Endodermal cell (in vitro differentiated cells): ENCODE results near the gene ATXN1. TPM values are rescaled to one million over a fixed set of nuclear protein-coding genes. Genes with fewer than 3 reads are reported as not detected.

Experiments used
- DNase-seq: peaks from one replicate; pipeline ENCODE4 v3.0.0-alpha.2; 2017
- H3K27ac ChIP-seq: 2 replicates; pipeline ENCODE4 v1.5.1; 2013; ENCODE audit warnings: mild to moderate bottlenecking, low read depth, low read length, moderate library complexity
- H3K27me3 ChIP-seq: 2 replicates; pipeline ENCODE4 v1.6.1; 2013; ENCODE audit warnings: mild to moderate bottlenecking, low read length, moderate library complexity; ENCODE audit not compliant: insufficient read depth, control insufficient read depth, poor library complexity, severe bottlenecking
- H3K36me3 ChIP-seq: 2 replicates; pipeline ENCODE4 v1.7.0; 2013; ENCODE audit warnings: mild to moderate bottlenecking, low read length, moderate library complexity; ENCODE audit not compliant: control insufficient read depth, insufficient read depth
- H3K4me1 ChIP-seq: one replicate; pipeline ENCODE4 v1.7.0; 2013; ENCODE audit warnings: low read length; ENCODE audit not compliant: control insufficient read depth, insufficient read depth
- H3K4me3 ChIP-seq: 2 replicates; pipeline ENCODE4 v1.5.1; 2013; ENCODE audit warnings: mild to moderate bottlenecking, low read length, moderate library complexity
- H3K9ac ChIP-seq: 2 replicates; pipeline ENCODE4 v1.6.1; 2013; ENCODE audit warnings: mild to moderate bottlenecking, low read length, moderate library complexity; ENCODE audit not compliant: poor library complexity, severe bottlenecking; ENCODE audit errors: extremely low read depth
- H3K9me3 ChIP-seq: 2 replicates; pipeline ENCODE4 v1.6.1; 2013; ENCODE audit warnings: mild to moderate bottlenecking, low read length, moderate library complexity; ENCODE audit not compliant: control insufficient read depth
- H3K27ac Mint-ChIP-seq: 2 replicates; pipeline ENCODE4 v1.8.0; 2020; ENCODE audit warnings: mixed read lengths
- H3K27me3 Mint-ChIP-seq: 2 replicates; pipeline ENCODE4 v1.8.0; 2021; ENCODE audit warnings: mild to moderate bottlenecking, mixed read lengths; ENCODE audit not compliant: insufficient read depth
- H3K36me3 Mint-ChIP-seq: 2 replicates; pipeline ENCODE4 v1.8.0; 2020; ENCODE audit warnings: low read depth, mixed read lengths
- H3K4me1 Mint-ChIP-seq: 2 replicates; pipeline ENCODE4 v1.8.0; 2020; ENCODE audit warnings: mixed read lengths
- H3K4me3 Mint-ChIP-seq: 2 replicates; pipeline ENCODE4 v1.8.0; 2020; ENCODE audit warnings: mild to moderate bottlenecking, moderate library complexity, mixed read lengths
- H3K9me3 Mint-ChIP-seq: 2 replicates; pipeline ENCODE4 v1.8.0; 2020; ENCODE audit warnings: mild to moderate bottlenecking, mixed read lengths
- CTCF ChIP-seq: fragments of 200-600 bp; sonication (generic); conservative IDR thresholded peaks from 2 replicates; pipeline ENCODE4 v1.5.0; 2021; ENCODE audit warnings: antibody characterized with exemption, mild to moderate bottlenecking
- WGBS, 2 experiments: methylation state at CpG; one replicate each; pipeline versions ENCODE4 v1.1.5 to v1.1.7; 2013; ENCODE audit warnings: missing lambda C conversion rate in 2 of 2, mixed read lengths in 1 of 2; ENCODE audit not compliant: insufficient coverage in 1 of 2, insufficient read length in 1 of 2; 5-methylcytosine and 5-hydroxymethylcytosine counted together
- total RNA-seq, 2 donors: library from RNA; stranded (reverse); fragmentation: NEBNext Ultra II Directional in 1 of 2; extraction: Animal tissue kit (Norgen Biotek cat#: 25700) in 1 of 2; gene quantifications; 2 replicates in 1 of 2; 3 replicates in 1 of 2; pipeline ENCODE4 v1.2.1, GENCODE V29; 2021

The ATXN1 gene
- total RNA-seq, 2 donors from 2014 or later: 10.4 to 15.9 TPM

- Mint-ChIP-seq H3K27me3 (no peaks in the 10 kb centered on the region), H3K4me1 (peaks cover 10% of the 10 kb centered on the region), H3K4me3 (no peak overlapping the region), H3K9me3 (no peaks in the 10 kb centered on the region), H3K36me3 (peaks cover 2% of the 10 kb centered on the region), H3K27ac (peak overlapping the region; percentile 3)
- WGBS, 2 experiments: 100% methylated on average over 2 of the region's 3 CpGs; no CpG with 5 or more reads in 1 of the 2 experiments
- Histone ChIP-seq H3K27ac (no peak overlapping the region), H3K27me3 (no peaks in the 10 kb centered on the region), H3K4me3 (no peak overlapping the region), H3K36me3 (no peaks in the 10 kb centered on the region), H3K9ac (no peak overlapping the region), H3K4me1 (no peaks in the 10 kb centered on the region), H3K9me3 (no peaks in the 10 kb centered on the region)
- no peak for DNase-seq
- no peak for TF ChIP-seq CTCF
Measured at GRCh38 chr6:16687045-16687444, 74.2 kb downstream of the ATXN1 start.

- Histone ChIP-seq H3K9me3 (no peaks in the 10 kb centered on the region), H3K36me3 (no peaks in the 10 kb centered on the region), H3K27ac (no peak overlapping the region), H3K4me3 (no peak overlapping the region), H3K27me3 (no peaks in the 10 kb centered on the region), H3K4me1 (no peaks in the 10 kb centered on the region), H3K9ac (no peak overlapping the region)
- WGBS, 2 experiments: 93 to 97% methylated on average over 2 to 7 of the region's 7 CpGs
- Mint-ChIP-seq H3K9me3 (no peaks in the 10 kb centered on the region), H3K27ac (no peak overlapping the region), H3K27me3 (no peaks in the 10 kb centered on the region), H3K36me3 (peaks cover 2% of the 10 kb centered on the region), H3K4me1 (no peaks in the 10 kb centered on the region), H3K4me3 (no peak overlapping the region)
- no peak for TF ChIP-seq CTCF
- no peak for DNase-seq
Measured at GRCh38 chr6:16684896-16685554, 76.2 kb downstream of the ATXN1 start.

GRCh38 chr6:16684195-16684689 is 77.0 kb downstream of the ATXN1 start:
- Histone ChIP-seq H3K27me3 (no peaks in the 10 kb centered on the region), H3K9ac (no peak overlapping the region), H3K9me3 (no peaks in the 10 kb centered on the region), H3K4me1 (no peaks in the 10 kb centered on the region), H3K4me3 (no peak overlapping the region), H3K27ac (no peak overlapping the region), H3K36me3 (no peaks in the 10 kb centered on the region)
- DNase-seq: no peak
- Mint-ChIP-seq H3K36me3 (peaks cover 2% of the 10 kb centered on the region), H3K4me3 (no peak overlapping the region), H3K27me3 (no peaks in the 10 kb centered on the region), H3K27ac (no peak overlapping the region), H3K9me3 (no peaks in the 10 kb centered on the region), H3K4me1 (no peaks in the 10 kb centered on the region)
- TF ChIP-seq CTCF: no peak
- WGBS, 2 experiments: 89 to 90% methylated on average over 3 to 5 of the region's 5 CpGs
